ENCODE results near the gene CLTB. TPM values are rescaled to one million over a fixed set of nuclear protein-coding genes. Genes with fewer than 3 reads are reported as not detected.
A peak's percentile ranks its signal among the peaks of the same experiment; 100 is the strongest.

Gene CLTB
- total and polyA plus RNA-seq, 2 of the 13 experiments (the other 11 are each of a cell fraction or from before 2014, with no cell fraction given) = 23.3 to 33.8 TPM

- TF ChIP-seq SOX13 (IDR thresholded peaks at IDR 0.05) (no peak), SOX13 (CRISPR knock-in tag; conservative IDR thresholded peaks at IDR 0.05 in 1 of 2, IDR thresholded peaks at IDR 0.05 in 1 of 2) (peak in 1 of 2 experiments; percentile 49; a peak in 1 of 4 replicates), PHF21A (CRISPR knock-in tag; IDR thresholded peaks at IDR 0.05) (0 out of 2 replicates have a peak, but pooled peaks have one; percentile 44), KDM3A (CRISPR knock-in tag; IDR thresholded peaks at IDR 0.05; ENCODE audit: low read depth) (no peak), ZNF121 (CRISPR knock-in tag; IDR thresholded peaks at IDR 0.05) (no peak), ZFY (CRISPR knock-in tag; IDR thresholded peaks at IDR 0.05) (0 out of 2 replicates have a peak, but pooled peaks have one; percentile 21), NRL (CRISPR knock-in tag; IDR thresholded peaks at IDR 0.05; ENCODE audit: borderline replicate concordance) (no peak), ZNF17 (CRISPR knock-in tag; IDR thresholded peaks at IDR 0.05) (no peak), SP5 (CRISPR knock-in tag; IDR thresholded peaks at IDR 0.05; ENCODE audit: borderline replicate concordance, low read depth) (peak; percentile 53; the same call in 1 of the 2 replicates), HNRNPL (IDR thresholded peaks at IDR 0.05; ENCODE audit: low read depth, low read length) (no peak), ZNF672 (CRISPR knock-in tag; IDR thresholded peaks at IDR 0.05) (no peak), TCF7L2 (IDR thresholded peaks at IDR 0.05; ENCODE audit: low read depth, low read length) (no peak), ZNF207 (IDR thresholded peaks at IDR 0.05; ENCODE audit: borderline replicate concordance) (no peak), MXD4 (CRISPR knock-in tag; IDR thresholded peaks at IDR 0.05) (no peak), ZFP91 (CRISPR knock-in tag; IDR thresholded peaks at IDR 0.05; ENCODE audit: borderline replicate concordance) (peak; percentile 49; the same call in 1 of the 2 replicates), FLYWCH1 (CRISPR knock-in tag; IDR thresholded peaks at IDR 0.05) (no peak), GTF2F1 (IDR thresholded peaks at IDR 0.05; ENCODE audit: low read length) (no peak), SAP130 (CRISPR knock-in tag; IDR thresholded peaks at IDR 0.05; ENCODE audit: low read depth) (0 out of 2 replicates have a peak, but pooled peaks have one; percentile 46), POLR2AphosphoS5 (IDR thresholded peaks at IDR 0.05; ENCODE audit: low read depth, low read length) (0 out of 2 replicates have a peak, but pooled peaks have one; percentile 19), ZNF256 (CRISPR knock-in tag; conservative IDR thresholded peaks at IDR 0.05) (no peak), SRF (IDR thresholded peaks at IDR 0.05; ENCODE audit: low read depth, low read length) (no peak), ZNF7 (CRISPR knock-in tag; IDR thresholded peaks at IDR 0.05) (no peak), HDAC2 (CRISPR knock-in tag; IDR thresholded peaks at IDR 0.05) (no peak), HMGXB4 (CRISPR knock-in tag; IDR thresholded peaks at IDR 0.05; ENCODE audit: borderline replicate concordance in 1 of 2, low read depth in 1 of 2) (no peak)
- TF ChIP-seq, protein P1, sequence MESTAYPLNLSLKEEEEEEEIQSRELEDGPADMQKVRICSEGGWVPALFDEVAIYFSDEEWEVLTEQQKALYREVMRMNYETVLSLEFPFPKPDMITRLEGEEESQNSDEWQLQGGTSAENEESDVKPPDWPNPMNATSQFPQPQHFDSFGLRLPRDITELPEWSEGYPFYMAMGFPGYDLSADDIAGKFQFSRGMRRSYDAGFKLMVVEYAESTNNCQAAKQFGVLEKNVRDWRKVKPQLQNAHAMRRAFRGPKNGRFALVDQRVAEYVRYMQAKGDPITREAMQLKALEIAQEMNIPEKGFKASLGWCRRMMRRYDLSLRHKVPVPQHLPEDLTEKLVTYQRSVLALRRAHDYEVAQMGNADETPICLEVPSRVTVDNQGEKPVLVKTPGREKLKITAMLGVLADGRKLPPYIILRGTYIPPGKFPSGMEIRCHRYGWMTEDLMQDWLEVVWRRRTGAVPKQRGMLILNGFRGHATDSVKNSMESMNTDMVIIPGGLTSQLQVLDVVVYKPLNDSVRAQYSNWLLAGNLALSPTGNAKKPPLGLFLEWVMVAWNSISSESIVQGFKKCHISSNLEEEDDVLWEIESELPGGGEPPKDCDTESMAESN (CRISPR knock-in tag; conservative IDR thresholded peaks at IDR 0.05) = no peak
Measured at GRCh38 chr5:176440927-176441706, 24.8 kb upstream of the CLTB start (continued).

Measured in HepG2 (cell line).